Measurements from ENCODE around the gene DPEP1.
A peak's percentile ranks its signal among the peaks of the same experiment; 100 is the strongest.

DNA sequence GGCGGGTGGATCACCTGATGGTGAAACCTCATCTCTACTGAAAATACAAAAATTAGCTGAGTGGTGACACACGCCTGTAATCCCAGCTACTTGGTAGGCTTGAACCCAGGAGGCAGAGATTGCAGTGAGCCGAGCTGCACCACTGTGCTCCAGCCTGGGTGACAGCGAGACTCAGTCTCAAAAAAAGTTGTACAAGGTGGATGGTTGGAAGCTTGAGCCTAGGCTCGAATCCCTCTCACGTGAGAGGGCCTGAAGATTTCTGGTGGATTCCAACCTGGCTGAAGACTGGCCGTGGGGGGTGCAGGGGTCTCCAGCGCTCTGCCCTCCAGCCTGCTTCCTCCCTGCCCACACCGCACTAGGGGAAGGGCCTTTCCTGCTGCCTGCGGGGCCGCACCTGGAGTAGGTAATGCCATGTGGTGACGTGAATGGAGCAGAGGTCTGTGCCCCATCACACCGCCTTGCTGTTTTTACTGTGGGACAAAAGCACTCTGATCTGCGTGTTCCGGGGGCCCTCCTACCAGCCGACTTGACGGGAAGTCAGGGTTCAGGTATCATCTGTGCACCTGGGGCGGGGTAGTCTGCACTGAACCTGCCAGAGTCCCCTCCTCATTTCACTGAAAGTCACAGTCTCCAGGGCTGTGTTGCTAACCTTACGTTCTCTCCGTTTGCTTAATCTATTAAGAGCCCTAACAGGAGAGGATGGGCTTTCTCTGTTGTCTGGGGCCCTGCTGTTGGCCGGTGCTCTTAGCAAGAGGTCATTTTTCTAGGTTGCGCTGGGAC lies 48.8 kb upstream of the DPEP1 start:
- no peak for TF ChIP-seq FOXP1 (CRISPR knock-in tag; IDR thresholded peaks at IDR 0.05; ENCODE audit: borderline replicate concordance)
- no peak for TF ChIP-seq ATF2 (CRISPR knock-in tag; IDR thresholded peaks at IDR 0.05; ENCODE audit: borderline replicate concordance, low read depth)
- TF ChIP-seq FOXJ3 (CRISPR knock-in tag; IDR thresholded peaks at IDR 0.05; ENCODE audit: borderline replicate concordance): no peak
- no peak; the same call in 1 of the 2 replicates for TF ChIP-seq SP1 (CRISPR knock-in tag; conservative IDR thresholded peaks at IDR 0.05)
- 0 out of 2 replicates have a peak, but pooled peaks have one; percentile 34 for TF ChIP-seq RELA (CRISPR knock-in tag; IDR thresholded peaks at IDR 0.05; ENCODE audit: borderline replicate concordance)
- TF ChIP-seq, protein P1, sequence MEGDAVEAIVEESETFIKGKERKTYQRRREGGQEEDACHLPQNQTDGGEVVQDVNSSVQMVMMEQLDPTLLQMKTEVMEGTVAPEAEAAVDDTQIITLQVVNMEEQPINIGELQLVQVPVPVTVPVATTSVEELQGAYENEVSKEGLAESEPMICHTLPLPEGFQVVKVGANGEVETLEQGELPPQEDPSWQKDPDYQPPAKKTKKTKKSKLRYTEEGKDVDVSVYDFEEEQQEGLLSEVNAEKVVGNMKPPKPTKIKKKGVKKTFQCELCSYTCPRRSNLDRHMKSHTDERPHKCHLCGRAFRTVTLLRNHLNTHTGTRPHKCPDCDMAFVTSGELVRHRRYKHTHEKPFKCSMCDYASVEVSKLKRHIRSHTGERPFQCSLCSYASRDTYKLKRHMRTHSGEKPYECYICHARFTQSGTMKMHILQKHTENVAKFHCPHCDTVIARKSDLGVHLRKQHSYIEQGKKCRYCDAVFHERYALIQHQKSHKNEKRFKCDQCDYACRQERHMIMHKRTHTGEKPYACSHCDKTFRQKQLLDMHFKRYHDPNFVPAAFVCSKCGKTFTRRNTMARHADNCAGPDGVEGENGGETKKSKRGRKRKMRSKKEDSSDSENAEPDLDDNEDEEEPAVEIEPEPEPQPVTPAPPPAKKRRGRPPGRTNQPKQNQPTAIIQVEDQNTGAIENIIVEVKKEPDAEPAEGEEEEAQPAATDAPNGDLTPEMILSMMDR (IDR thresholded peaks at IDR 0.05): no peak
- no peak for TF ChIP-seq NR3C1 (CRISPR knock-in tag; conservative IDR thresholded peaks at IDR 0.05; ENCODE audit: low read depth)
- TF ChIP-seq, protein P2, sequence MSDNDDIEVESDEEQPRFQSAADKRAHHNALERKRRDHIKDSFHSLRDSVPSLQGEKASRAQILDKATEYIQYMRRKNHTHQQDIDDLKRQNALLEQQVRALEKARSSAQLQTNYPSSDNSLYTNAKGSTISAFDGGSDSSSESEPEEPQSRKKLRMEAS (CRISPR knock-in tag; IDR thresholded peaks at IDR 0.05): peak; percentile 43; the same call in 1 of the 2 replicates
- no peak for TF ChIP-seq USF2 (CRISPR knock-in tag; IDR thresholded peaks at IDR 0.05)
- TF ChIP-seq ZNF219 (CRISPR knock-in tag; IDR thresholded peaks at IDR 0.05; ENCODE audit: borderline replicate concordance): 0 out of 2 replicates have a peak, but pooled peaks have one; percentile 62
- TF ChIP-seq PREB (CRISPR knock-in tag; IDR thresholded peaks at IDR 0.05; ENCODE audit: borderline replicate concordance): peak; percentile 61; the same call in 1 of the 2 replicates

Measured in WTC11 (cell line).